GM19455 (cell line): ENCODE measurements around the gene YIPF1.

ENCODE experiments used
- ATAC-seq: cut with Tn5 transposase; IDR thresholded peaks from one replicate; pipeline ENCODE4 v1.9.1; 2021; ENCODE audit not compliant: unreplicated experiment

YIPF1 gene

DNA sequence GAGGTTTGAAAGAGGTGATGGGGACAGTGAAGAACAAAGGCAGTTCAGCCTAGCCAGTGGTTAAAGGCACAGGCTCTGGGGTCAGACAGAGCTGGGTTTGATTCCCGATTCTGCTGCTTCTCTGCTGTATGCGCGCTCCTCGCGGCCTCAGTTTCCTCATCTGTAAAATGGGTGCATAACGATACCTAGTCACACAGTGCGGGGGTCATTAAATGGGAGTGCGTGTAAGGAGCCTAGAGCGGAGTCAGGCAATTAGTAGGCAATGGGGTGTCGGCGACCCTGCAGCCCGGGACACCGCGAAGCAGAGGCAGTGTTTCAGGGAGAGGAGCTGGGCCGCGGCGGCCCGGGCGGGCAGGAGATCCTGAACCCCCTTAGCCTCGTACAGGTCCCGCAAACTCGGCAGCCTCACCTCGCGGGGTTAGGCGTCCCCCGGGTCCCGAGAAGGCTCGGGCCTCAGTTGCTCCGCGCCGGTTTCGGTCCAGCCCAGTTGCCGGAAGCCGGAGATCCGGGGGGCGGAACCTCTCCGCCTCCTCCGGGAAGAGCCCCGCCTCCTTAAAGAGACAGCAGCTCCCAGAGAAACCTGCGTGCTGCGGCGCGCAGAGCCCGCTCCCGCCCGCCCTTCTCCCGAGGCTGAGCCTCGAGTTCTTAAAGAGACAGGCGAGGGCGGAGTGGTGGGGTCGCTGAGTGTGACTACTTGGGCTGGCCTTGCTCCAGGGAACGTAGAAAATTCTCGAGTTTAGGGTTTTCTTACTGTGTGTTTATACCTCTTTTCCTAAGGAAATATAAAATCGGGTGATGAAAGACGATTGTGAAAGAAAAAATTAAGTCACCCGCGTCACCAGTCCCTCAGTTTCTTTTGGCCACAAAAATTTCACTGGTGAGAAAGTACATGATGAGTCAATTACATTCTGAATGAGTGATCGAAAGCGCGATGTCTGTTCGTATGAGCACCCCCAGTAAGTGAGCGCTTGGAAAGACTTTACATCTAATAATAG lies at the start of gene YIPF1:
Gene YIPF1 (minus strand): TSS at position 494 of the 995 bp plus-strand sequence. CDS start 860 bp downstream, outside the sequence.
- peak; percentile 83 for ATAC-seq

DNA sequence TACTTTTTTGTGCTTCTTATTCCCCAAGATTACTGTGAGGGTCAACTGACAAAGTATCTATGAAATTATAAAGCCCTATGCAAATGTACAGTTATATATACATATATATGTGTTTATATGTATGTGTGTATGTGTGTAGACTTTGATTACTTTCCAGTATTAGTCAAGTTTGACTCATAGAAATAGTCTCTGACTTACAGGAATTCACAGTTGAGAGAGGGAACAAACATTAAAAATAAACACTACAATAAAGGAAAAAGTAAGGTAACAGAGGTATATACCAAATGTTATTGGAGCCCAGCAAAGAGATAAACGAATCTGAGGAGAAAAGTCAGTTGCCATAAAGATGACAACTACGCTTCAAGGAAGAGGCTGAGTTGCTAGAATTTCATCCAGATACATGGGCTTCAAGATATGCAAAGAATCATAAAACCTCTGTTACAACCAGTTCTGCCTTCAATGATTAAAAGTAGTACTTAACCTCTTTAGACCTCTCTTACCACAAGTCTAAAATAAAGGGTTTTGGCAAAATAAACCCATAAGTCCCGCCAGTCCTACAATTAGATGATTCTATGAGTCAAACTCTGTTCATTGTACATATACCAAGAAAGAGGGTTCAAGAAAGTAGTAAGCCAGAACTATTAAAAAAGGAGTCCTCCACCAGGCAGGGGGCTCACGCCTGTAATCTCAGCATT lies 48.7 kb upstream of the YIPF1 start:
- no peak for ATAC-seq

DNA sequence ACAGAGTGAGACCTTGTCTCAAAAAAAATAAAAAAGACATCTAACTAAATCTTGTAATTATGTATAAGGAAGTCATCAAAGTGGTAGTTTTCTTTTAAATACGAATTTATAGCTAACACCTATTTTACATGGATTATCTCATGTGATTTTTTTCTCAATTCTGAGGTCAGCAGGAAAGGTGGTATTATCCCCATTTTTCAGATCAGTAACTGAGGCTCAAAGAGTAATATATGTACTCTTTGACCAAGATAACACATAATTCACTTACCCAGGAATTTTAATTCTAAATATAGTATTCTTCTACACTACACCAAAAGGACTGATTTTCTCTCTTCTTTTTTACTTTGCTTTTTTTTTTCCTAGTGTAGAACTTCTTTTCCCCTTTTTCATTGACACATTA lies 46.8 kb upstream of the YIPF1 start:
- no peak for ATAC-seq

DNA sequence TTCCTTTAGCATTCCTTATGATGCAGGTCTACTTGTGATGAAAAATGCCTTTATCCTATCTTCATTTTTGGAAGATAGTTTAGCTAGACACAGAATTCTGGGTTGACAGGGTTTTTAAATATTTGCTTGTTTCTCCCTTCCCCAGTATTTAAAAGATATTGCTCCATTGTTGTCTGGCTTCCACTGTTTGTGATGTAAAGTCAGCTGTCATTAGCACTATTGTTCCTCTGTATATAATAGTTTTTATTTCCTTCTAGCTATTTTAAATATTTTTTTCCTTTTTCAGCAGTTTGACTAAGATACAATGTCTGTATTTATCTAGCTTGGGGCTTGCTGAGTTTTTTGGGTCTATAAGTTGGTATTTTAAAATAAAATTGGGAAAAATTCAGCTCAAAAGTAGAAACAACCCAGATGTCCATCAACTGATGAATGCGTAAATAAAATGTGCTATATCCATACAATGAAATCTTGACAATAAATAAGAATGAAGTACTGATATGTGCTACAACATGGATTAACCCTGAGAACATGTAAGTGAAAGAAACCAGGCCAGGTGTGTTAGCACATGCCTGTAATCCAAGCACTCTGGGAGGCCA lies 44.7 kb upstream of the YIPF1 start:
- ATAC-seq = no peak

DNA sequence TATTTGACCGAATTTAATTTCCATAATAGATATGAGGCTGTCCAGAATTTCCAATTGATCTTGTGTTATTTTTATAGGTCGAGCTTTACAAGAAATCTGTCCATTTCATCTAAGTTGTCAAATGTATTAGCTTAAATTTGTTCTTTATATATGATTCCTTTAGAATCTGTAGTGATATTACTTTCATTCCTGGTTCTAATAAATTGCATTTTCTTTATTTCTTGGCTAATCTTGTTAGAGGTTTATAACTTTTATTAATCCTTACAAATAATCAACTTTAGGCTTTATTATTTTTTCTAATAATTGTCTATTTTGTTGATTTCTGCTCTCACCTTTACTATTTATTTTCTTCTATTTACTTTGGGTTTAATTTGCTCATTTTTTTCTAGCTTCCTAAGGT lies 41.9 kb upstream of the YIPF1 start:
- no peak for ATAC-seq

DNA sequence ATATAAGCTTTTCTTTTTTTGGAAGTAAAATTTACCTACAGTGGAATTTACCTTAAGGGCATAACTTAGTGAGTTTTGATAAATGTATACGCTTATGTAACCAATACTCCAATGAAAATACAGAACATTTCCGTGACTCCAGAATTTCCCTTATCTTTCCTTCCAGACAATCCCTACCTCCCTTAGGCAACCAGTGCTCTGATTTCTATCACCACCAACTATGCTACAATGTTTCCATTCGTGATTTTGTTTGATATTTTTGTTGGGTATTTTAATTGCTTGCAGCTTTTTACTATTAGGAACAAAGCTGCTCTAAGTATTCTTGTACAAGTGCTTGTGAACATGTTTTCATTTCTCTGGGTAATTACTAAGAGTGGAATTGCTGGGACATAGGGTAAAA lies 41.3 kb upstream of the YIPF1 start:
- ATAC-seq = no peak

DNA sequence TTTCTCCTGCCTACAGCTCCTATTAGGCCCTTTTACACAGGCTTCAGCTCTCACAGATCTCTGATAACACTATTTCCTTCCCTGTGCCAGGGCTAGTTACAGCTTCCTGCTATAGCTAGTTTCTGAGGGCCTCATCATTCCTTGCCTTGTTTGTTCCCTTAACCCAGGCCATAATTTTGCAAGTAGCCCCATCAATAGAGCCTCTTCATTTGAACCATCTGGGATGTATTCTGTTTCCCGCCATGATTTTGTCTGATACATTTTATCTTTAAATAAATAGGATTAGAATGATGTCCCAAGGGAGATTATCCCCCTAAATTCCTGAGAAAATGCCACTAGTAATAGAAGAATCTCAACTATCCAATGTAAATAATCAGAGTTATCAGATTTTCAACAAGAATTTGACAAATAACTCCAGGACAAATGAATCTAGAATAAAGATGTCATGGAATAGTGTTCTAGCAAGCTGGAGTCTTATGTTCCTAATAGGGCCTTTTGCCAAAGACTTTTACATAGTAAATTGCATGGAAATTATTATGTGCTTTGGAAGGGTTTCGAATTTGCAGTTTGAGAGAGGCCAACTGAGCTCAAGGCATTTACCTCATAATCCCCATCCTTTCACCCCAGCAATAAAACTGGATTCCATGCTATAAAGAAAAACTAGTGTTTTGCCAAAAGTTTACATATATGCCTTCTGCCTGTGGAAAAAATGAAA lies 39.8 kb upstream of the YIPF1 start:
- no peak for ATAC-seq

DNA sequence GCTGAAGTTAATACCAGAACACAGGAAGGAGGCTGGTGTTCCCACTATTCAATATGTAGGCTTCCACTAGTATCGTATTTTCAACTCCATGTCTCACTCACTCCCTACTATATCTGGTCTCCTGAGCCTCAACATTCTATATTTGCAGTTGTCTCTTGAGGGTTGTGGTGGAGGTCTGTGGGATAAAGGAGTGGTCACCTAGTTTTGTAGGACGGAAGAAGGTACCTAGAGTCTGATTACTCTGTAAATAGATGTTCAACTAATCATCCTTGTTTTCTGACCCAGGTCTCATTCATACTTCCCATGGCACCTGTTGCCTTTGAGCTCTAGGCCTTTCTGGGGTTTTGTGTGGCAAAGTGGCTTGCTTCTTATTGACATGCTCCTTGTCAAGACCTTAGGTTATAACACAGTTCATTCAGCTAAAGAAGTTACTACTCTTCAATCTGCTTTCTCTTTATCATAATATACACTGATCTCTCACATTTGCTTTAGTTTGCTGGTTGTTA lies 37.8 kb upstream of the YIPF1 start:
- no peak for ATAC-seq

DNA sequence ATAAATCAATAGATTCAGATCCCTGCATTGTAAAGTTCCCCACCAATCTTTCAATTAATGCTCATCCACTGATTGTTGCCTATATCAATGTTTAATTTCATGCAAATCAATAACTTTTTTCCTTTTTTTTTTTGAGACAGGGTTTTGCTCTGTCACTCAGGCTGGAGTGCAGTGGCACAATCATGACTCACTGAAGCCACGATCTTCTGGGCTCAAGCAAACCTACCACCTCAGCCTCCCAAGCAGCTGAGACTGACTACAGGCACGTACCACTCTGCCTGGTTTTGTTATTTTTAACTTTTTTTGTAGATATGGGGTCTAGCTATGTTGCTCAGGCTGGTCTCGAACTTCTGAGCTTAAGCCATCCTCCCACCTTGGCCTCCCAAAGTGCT lies 30.1 kb upstream of the YIPF1 start:
- no peak for ATAC-seq

DNA sequence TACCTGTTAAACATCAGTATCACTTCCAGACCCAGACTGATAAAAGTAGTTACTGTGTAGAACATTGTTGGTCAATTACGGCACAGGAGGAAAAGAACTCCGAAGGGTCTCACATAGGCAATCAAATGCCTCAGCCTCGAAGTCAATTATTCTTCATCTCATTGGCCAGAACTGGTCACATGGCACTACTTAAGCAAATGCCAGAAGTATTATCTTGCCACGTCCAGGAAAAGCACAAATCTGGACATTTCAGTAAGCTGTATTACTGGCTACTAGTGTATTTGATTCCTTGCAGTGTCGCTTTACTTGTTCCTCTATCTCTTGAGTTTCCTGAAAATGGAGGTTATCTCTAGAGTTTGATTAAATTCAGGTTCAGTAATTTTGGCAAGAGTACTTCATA lies 28.7 kb upstream of the YIPF1 start:
- no peak for ATAC-seq

DNA sequence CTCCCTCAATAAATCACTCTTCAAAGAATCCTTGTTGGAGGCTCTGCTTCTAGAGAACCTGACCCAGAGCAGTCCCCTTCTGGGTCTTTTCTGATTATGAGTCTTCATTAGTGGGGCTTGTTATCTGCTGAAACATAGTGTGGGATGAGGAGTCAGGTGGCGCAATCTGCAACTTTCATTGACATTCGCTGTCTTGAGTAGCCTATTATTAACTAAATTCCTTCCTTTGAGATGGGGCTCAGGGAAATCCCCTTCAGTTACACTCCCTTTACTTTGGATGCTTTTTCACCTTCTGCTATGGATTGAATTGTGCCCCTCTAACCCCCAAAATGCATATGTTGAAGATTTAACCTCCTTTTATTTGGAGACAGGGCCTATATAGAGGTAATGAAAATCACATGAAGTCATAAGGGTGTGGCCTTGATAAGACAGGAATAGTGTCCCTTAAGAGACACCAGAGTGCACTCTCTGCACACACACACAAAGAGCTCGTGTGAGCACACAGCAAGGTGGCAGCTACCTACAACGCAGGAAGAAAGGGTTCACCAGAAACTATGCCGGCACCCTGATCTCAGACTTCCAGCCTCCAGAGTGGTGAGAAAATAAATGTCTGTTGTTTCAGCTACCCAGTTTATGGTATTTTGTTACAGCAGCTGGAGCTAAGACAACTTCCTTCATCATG lies 23.9 kb upstream of the YIPF1 start:
- no peak for ATAC-seq

DNA sequence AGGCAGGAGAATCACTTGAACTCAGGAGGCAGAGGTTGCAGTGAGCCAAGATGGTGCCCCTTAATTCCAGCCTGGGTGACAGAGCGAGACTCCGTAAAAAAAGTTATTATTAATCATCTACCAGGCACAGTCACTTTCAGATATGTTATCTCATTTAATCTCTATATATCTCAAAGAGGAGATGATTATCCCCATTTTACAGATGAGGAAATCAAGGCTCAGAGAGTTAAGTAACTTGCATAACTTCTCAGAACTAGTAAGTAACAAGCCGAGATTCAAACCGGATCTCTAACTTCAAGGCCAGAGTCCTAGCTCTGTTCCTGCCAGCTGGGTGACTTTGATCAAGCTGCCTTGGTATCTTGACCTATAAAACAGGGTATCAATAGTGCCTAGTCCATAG lies 21.8 kb upstream of the YIPF1 start:
- no peak for ATAC-seq

DNA sequence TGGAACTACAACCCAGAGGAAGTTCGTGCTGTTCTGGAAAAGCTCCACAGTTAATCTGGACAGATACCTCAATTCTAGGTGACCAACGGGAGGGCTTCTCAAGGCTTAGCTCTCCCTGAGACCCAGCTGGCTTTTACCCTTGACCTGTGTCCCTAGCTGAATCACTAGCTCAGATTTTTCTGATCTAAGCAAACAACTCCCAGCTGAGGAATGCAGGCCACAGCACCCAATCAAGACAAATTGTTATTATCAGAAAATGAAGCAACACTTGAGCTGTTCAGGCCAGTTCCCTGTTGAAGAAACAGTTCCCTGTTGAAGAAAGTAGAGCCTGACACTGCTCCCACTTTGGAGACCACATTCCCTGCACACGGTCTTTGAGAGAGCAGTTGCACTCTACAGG lies 20.3 kb upstream of the YIPF1 start:
- ATAC-seq = no peak

DNA sequence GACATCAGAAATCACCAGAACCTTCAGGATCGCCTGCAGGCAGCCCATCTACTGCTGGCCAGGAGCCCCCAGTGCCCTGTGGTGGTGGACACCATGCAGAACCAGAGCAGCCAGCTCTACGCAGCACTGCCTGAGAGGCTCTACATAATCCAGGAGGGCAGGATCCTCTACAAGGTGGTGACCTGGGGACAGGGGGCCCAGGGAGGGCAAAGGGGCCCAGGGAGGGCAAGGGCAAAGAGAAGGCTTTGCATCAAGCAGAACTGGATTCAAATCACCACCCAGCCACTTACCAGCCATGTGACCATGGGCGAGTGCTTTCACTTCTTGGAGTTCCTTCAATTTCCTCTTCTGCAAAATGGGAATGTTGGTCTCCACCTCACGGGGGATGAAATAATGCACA lies 16.5 kb upstream of the YIPF1 start:
- no peak for ATAC-seq

DNA sequence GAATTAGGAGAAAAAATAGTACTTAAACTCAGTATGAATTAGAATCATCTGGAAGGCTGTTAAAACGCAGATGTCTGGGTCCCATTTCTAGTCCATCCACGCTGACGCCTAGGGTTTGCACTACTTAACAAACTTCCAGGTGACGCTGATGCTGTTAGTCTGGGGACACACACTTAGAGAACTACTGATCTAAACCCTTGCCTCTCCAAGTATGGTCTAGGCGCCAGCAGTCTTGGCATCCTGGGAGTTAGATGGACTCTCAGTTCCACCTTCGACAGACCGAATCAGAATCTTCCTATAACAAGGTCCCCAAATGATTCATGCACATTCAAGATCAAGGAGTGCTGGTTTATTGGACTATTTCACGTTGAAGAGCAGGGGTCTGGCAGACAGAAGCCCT lies 15.9 kb upstream of the YIPF1 start:
- ATAC-seq = no peak

DNA sequence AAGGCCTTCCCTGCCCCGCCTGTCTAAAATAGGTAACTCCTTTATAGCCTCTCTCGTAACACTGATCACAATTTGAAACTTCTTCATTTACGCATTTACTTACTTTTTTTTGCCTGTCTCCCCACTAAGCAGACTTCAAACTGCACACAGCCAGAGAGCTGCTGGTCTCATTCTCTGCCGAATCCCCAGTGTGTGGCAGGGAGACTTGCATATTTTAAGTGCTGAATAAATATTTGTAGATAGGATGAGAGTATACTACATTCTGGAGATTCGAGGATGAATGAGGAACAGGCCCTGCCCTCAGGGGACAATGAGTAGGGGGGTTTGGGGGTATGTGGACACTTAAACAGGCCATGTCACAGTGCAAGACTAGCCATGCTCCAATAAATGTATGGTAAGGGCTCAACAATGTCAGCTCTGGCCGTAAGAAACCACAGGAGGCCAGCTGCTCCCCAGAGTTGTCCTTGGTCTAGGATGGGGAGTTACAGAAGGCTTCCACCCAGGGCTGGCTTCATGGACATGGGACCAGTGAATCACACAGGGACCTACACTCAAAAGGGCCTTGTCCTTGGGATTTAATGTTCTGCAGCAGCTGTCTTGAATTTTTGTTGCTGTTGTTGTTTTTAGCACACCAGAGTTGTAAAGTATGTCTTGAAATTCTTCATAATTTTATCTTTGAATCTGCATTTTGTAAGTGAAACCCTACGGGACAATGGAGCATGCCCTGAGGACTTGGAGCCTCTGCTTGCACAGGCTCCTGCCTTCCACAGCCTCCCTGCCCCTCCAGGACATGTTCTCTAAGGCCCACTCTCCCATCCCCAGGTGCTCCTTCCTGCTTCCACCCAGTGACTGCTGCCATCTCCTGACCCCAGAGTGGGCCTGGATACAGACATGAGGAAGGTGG lies 12.9 kb upstream of the YIPF1 start:
- ATAC-seq = no peak

DNA sequence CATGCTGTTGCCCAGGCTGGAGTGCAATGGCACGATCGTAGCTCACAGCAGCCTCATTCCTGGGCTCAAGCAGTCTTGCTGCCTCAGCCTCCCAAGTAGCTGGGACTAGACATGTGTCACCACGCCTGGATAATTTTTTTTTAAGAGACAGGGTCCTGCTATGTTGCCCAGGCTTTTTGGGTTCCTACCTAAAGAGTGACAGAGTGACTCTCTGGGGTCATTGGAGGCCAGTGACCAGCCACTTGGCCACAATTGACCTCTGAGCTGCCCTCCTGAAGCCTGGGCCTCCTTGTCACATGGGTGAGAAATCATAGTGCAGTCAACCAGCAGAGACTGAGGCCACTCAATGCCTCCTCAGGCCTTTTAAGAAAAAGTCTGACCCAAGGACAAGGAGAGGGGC lies 10.1 kb upstream of the YIPF1 start:
- ATAC-seq = no peak

DNA sequence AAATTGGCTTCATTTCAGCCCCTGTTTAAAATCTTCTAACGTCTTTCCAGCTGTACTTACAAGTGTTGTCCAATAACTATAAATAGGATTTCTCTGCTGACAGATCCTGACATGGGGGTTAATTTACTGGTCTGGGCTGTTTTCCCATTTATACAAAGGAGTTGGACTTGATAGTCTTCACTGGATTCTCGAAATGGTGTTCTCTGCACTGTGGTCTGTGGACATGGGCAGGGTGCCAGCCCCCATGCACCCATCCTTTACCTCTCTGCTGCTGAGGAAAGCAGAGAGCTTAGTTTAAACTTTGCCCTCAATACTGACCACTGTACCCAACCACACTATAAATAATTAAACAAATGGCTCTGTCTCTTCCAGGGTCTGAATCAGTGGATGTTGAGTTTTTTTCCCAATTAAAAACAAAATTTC lies 9.6 kb upstream of the YIPF1 start:
- no peak for ATAC-seq

DNA sequence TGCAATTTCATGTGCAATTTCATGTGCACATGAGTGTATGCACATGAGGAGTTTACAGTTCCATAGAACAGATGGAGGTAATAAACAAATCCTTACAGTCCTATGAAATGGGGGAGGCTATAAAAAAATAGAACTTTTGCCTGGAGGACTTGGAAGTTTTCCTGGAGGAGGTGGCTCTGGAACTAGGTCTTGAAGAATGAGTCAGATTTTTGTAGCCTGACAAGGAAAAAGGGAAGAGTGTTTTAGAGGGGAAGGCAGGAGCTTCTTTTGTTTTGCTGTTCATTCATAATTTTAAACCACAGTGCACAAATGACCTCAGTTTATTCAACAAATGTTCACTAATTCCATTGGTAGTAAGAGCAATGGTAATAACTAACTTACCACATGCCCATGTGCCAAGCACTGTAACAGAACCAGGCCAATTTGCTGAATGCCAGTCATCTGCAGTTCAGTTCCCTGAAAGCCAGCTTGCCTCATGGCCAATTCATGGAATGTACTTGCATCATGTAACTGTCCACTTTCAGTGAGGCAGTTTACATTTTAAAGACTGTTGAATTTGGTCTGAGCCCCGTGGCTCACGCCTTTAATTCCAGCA lies 7.1 kb upstream of the YIPF1 start:
- ATAC-seq = no peak
